Stimulated activated CD8-positive, alpha-beta memory T cell treated with anti-CD3 and anti-CD28 coated beads, Interleukin-15, amount 100 ng/mL, for 48 hours (primary cell): ENCODE data around the gene PFDN1.

Experiments
- DNase-seq, 2 donors: peaks; one replicate each; pipeline ENCODE4 v3.0.0-alpha.2; 2020; ENCODE audit warnings: low read depth in 2 of 2

The PFDN1 gene

GRCh38 chr5:140296289-140296688 lies 6.6 kb downstream of the PFDN1 start:
- no peak for DNase-seq

- DNase-seq: no peak
Observed at GRCh38 chr5:140295414-140295813, 7.5 kb downstream of the PFDN1 start.

- no peak for DNase-seq
Observed at GRCh38 chr5:140294753-140295152, 8.1 kb downstream of the PFDN1 start.

- no peak for DNase-seq
Observed at GRCh38 chr5:140293849-140294100, 9.1 kb downstream of the PFDN1 start.

- no peak for DNase-seq
Observed at GRCh38 chr5:140293091-140293848, 9.6 kb downstream of the PFDN1 start.

- no peak for DNase-seq
Observed at GRCh38 chr5:140292212-140293036, 10.5 kb downstream of the PFDN1 start.

GRCh38 chr5:140287801-140288521 lies 14.9 kb downstream of the PFDN1 start:
- no peak for DNase-seq

GRCh38 chr5:140286424-140286823 lies 16.5 kb downstream of the PFDN1 start:
- no peak for DNase-seq

- DNase-seq: no peak
Observed at GRCh38 chr5:140284013-140284412, 18.9 kb downstream of the PFDN1 start.

GRCh38 chr5:140282266-140282665 lies 20.6 kb downstream of the PFDN1 start:
- DNase-seq: no peak

GRCh38 chr5:140275837-140276236 lies 27.1 kb downstream of the PFDN1 start:
- DNase-seq: no peak

- DNase-seq: no peak
Observed at GRCh38 chr5:140273401-140273877, 29.5 kb downstream of the PFDN1 start.

- no peak for DNase-seq
Observed at GRCh38 chr5:140270008-140270407, 32.9 kb downstream of the PFDN1 start.

GRCh38 chr5:140267559-140268018 lies 35.3 kb downstream of the PFDN1 start:
- no peak for DNase-seq

- no peak for DNase-seq
Observed at GRCh38 chr5:140267201-140267540, 35.7 kb downstream of the PFDN1 start.

- DNase-seq: no peak
Observed at GRCh38 chr5:140266471-140267200, 36.3 kb downstream of the PFDN1 start.

- DNase-seq: no peak
Observed at GRCh38 chr5:140265845-140266244, 37.1 kb downstream of the PFDN1 start.

GRCh38 chr5:140262839-140263238 lies 40.1 kb downstream of the PFDN1 start:
- no peak for DNase-seq

GRCh38 chr5:140262221-140262620 lies 40.7 kb downstream of the PFDN1 start:
- DNase-seq: no peak

- no peak for DNase-seq
Observed at GRCh38 chr5:140261403-140262171, 41.3 kb downstream of the PFDN1 start.

GRCh38 chr5:140260089-140260656 lies 42.7 kb downstream of the PFDN1 start:
- DNase-seq: no peak
